Measurements from ENCODE around the gene FARSB.

FARSB gene

DNA sequence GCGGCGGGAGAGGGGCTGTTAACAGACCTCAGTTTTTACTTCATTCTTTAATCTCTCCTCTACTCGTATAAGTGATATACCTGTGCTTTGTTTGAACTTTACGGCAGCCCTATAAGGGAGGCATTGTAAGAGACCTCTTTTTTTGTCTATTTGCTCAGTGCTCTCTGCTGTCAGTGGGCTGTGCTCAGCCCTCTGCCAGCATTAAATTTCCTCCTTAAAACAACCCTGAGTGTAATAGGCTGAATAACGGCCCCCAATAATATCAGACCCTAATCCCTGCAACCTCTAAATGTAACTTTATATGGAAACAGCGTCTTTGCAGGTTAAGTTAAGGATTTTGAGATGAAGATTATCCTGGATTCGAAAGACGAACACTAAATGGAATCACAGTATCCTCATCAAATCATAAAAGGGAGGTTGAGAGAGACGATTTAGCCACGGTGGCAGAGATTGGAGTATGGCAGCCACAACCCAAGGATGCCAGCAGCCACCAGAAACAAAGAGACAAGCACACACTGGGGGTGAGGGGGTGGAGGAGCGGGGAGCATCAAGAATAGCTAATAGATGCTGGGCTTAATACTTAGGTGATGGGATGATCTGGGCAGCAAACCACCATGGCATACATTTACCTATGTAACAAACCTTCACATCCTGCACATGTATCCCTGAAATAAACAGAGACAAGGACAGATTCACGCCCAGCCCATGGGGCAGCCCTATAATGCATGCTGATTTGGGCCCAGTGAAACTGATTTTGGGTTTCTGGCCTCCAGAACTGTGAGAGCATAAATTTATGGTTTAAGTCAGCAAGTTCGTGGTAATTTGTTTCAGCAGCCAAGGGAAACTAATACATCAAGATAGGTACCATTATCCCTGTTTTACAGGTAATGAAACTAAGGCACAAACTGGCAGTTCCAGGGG, 894 bp upstream of the FARSB start:
- peak; percentile 21 for DNase-seq

- DNase-seq = no peak
These were observed 2.6 kb downstream of the FARSB start for GRCh38 chr2:222653280-222653679.

- DNase-seq = peak; percentile 37
These were observed 3.2 kb downstream of the FARSB start for GRCh38 chr2:222652491-222653255.

GRCh38 chr2:222651718-222652418, 4.0 kb downstream of the FARSB start:
- no peak for DNase-seq

DNA sequence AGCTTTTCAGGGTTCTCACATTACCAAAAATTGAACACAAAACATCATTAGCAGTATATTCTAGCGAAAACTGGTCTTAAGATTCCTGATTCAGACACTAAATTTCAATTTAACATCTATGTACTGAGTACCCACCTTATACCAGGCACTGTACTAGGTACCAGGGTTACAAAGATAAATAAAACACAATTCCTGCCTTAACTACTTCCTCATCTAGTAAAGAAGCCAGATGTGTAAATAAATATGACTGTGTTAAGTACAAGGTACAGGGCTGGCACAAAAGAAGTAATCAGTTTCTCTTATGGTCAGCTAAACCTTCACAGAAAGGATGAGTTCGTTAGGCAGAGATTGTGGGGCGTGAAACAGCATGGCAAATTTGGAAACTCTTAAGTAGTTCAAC, 6.1 kb downstream of the FARSB start:
- DNase-seq = no peak

DNA sequence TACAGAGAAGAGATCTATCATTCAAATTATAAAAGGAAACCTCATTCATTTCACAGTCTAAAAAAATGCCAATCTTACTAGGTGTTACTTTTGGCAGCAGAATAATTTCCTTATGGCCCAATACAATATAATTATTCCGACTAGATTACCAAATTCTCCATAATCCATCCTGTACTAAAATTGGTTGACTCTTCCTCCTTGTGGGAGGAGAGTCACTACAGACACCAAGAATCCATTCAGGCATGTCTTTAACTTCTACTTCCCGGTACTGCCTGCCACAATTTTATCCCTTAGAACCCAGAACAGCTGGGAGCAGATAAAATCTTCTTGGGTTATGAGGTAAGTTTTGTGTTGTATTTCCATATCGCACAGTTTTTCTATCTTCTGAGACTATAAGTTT, 9.9 kb downstream of the FARSB start:
- no peak for DNase-seq

DNA sequence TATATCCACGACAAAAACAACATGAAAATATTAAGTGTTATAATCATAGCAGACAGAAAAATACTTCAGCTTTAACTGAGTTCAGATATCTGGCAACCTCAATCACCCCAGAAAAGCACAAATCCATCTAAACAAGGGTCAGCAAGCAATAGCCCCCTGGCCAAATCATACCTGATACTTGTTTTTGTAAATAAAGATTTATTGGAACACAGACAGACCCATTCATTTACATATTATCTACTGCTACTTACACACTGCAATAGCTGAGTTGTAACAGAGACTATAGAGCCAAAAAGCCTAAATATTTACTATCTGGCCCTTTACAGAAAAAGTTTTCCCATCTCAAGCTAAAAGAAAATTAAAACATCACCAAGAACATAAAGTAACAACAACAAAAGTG, 12.8 kb downstream of the FARSB start:
- no peak for DNase-seq

- DNase-seq = no peak
These were observed 14.6 kb downstream of the FARSB start for GRCh38 chr2:222641336-222641735.

DNA sequence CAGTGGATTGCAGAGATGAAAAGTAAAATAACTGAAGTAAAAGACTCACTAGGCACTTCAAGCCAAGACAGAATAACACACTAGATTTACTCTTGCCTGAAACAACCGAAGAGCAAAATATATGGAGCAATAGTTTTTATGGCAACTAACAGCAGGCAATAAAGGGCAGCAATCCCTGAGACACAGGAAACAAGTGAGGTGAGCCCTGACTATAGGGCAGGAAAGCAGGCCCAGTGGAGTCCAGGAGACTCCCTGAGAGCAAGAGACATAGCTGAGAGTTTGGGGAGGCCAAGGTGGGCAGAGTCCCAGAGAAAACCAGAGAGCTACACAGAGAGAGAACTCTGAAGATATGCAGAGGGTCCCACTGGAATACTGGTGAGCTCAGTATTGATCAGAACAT, 18.8 kb downstream of the FARSB start:
- no peak for DNase-seq

- no peak for DNase-seq
These were observed 20.6 kb downstream of the FARSB start for GRCh38 chr2:222635295-222635694.

DNA sequence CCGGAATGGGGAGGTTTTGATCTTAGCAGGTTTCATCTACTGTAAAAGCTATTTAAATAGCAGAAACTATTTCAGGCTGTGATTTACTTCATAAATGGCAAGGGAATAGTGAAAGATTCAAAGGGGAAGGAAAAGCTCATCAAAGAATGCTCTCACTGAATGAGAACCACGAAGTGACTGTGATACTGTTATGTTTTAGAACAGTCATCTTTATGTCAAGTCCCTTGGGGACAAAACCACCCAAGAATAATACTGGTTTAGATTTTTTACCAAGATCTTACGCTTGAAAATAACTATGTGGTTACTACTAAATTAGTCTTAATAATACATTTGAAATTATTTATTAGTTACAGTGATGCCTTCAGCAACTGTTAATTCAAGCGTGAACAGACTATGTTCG, 28.1 kb downstream of the FARSB start:
- DNase-seq = no peak

GRCh38 chr2:222623756-222624309, 32.1 kb downstream of the FARSB start:
- no peak for DNase-seq

DNA sequence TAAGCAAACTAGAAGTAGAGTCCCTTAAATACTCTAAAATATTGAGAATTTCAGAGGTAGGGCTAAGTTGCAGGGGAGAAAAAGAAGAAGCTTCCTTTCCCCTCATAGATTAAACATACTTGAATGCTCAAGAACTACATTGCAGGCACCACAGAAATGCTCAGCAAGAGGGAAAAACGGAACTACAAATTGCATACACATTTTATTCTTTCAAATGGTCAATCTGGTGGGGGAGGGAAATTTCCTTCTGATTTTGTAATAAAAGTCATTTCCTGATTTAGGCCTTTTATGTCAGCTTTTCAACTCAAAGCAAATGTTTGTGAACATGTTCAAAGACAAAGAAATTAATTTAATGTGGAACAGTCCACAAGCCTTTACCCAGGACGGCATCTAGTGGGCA, 33.0 kb downstream of the FARSB start:
- DNase-seq = no peak

GRCh38 chr2:222621893-222622292, 34.0 kb downstream of the FARSB start:
- DNase-seq = no peak

- DNase-seq = no peak
These were observed 40.6 kb downstream of the FARSB start for GRCh38 chr2:222615320-222615719.

GRCh38 chr2:222613715-222614331, 42.1 kb downstream of the FARSB start:
- DNase-seq = peak; percentile 75

DNA sequence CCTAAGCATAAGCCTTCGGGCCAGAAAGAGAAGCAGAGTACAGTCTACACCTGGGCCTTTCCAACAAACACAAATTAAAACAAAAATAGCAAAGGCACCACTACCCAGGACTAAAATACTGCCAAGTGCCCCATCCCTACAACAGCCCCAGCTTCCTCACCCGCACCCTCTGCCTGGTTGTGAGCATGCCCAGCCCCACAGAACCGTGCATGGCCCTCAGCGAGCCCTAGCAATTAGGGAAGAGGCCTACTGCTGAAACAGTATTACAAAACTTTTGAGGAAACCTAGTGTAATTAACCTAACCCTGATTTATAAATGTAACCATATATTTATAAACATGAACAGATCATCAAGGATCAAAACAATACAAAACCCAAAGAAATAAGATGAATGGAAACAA, 44.2 kb downstream of the FARSB start:
- DNase-seq = no peak

DNA sequence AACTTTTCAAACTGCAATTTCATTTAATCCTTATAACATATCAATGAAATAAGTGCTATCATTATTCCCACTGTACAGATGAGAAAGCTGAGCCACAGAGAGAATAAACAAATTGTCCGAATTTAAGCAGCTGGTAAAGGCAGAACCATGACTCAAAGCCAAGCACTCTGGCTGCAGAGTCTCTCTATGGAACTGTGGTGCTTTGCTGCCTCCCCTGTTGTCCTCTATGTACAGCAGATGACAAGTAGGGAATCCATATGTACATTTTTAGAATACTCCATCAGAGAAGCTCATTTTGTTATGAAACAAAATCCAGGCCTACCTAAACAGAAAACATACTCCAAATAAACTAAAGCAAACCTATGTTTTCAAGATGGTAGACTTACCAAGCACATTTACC, 45.1 kb downstream of the FARSB start:
- DNase-seq = peak; percentile 17

DNA sequence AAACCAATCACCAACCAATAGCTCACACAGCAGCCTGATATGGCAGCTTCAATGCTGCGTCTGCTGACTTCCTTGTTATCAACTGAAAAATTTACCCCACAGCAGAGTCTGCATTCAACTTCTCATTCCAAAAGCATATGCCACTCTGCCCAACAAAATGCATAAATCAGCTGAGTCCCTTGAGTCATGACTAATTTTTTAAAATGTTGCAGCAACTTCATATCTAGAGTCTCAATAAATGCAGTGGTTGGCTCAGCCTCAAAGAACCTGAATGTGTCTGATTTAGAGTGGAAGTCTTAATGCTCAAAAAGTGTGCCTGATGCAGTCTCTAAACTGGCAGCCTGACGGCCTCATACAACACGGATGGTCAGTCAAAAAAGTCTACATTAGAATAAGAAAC, 46.5 kb downstream of the FARSB start:
- no peak for DNase-seq

GRCh38 chr2:222608081-222608480, 47.8 kb downstream of the FARSB start:
- no peak for DNase-seq

DNA sequence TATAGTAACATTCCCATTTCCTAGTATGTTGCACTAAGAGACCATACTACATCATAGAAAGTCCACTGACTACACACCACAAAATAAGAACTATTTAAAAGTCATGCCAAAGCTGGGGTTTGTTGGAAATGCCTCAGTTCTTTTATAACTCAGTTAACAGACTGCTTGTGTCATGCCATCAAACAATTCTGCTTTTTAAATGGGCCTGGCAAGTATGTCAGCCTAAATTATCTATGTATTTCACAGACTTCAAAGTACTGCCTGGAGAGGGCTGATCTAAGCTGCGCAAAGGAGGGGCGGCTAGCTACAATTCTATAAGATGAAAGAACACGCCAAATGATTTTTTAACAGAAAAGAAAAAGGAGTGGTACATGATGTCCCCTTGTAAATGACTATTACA, 49.6 kb downstream of the FARSB start:
- peak; percentile 12 for DNase-seq

DNA sequence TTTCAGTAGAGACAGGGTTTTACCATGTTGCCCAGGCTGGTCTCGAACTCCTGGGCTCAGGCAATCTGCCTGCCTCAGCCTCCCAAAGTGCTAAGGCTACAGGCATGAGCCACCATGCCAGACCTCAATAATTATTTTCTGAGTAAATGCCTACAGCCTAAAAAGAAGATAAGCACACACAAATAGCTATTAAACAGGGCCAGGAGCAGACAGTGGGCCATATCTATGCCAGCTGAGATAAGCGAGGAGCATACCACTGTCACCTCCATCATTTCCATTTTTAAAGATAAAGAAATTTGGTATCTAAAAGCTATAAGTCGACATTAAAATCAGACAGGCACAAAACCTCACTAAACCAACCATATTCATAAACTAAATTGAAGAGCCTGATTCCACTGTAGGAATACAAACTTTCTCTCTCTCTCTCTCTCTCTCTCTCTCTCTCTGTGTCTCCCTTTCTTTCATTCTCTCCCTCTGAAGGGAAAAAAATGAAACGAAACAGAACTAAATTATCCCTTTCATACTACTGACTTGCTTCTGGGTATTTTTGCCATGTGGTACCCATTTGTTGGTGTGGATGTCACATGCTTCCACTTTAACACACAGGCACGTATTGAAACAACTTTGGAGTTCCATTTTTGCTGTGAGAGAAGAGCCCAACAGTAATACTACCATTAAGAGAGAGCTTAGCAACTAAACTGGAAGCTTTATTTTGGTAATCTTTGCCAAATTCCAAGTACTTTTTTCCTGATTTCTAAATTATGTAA, 51.0 kb downstream of the FARSB start:
- peak; percentile 78 for DNase-seq

Data from hematopoietic multipotent progenitor cell treated with erythropoietin and hydrocortisone succinate and interleukin-3 and kit ligand, for 6 days (in vitro differentiated cells).